Fibroblast of lung (primary cell): ENCODE results near the gene AIFM3. TPM values are rescaled to one million over a fixed set of nuclear protein-coding genes. Genes with fewer than 3 reads are reported as not detected.
A peak's percentile ranks its signal among the peaks of the same experiment; 100 is the strongest.

ENCODE experiments used
- DNase-seq, 2 donors: peaks; one replicate each; pipeline versions ENCODE4 v3.0.0 to v3.0.0-alpha.2; 2010; ENCODE audit warnings: low read depth in 2 of 2
- H2AFZ ChIP-seq: 2 replicates; pipeline ENCODE4 v1.5.1; 2012; ENCODE audit warnings: low read length, control low read depth, inconsistent platforms
- H3K27ac ChIP-seq: 2 replicates; pipeline ENCODE4 v1.5.1; 2011; ENCODE audit warnings: low read length, control low read depth; ENCODE audit not compliant: insufficient read depth
- H3K27me3 ChIP-seq: 2 replicates; pipeline ENCODE4 v1.5.1; 2011; ENCODE audit warnings: mild to moderate bottlenecking, low read length; ENCODE audit not compliant: control insufficient read depth, insufficient read depth
- H3K36me3 ChIP-seq: 2 replicates; pipeline ENCODE4 v1.5.1; 2011; ENCODE audit warnings: low read length; ENCODE audit not compliant: control insufficient read depth, insufficient read depth
- H3K4me1 ChIP-seq: 2 replicates; pipeline ENCODE4 v1.5.1; 2011; ENCODE audit warnings: low read length; ENCODE audit not compliant: control insufficient read depth, insufficient read depth; ENCODE audit errors: extremely low read depth
- H3K4me2 ChIP-seq: 2 replicates; pipeline ENCODE4 v1.5.1; 2011; ENCODE audit warnings: low read length, control low read depth; ENCODE audit not compliant: insufficient read depth; ENCODE audit errors: extremely low read depth
- H3K4me3 ChIP-seq, 4 experiments: fragments of 200-600 bp in 1 of 4; sonication (generic) in 1 of 4; replicated peaks in 1 of 4; 2 replicates each; pipeline ENCODE4 v1.5.1; 2011 to 2016; ENCODE audit warnings: low read length in 4 of 4, low read depth in 3 of 4, mild to moderate bottlenecking in 3 of 4, control low read depth in 2 of 4, inconsistent platforms in 1 of 4, mixed read lengths in 1 of 4; ENCODE audit not compliant: insufficient read depth in 1 of 4; ENCODE audit errors: control extremely low read depth in 1 of 4
- H3K79me2 ChIP-seq: 2 replicates; pipeline ENCODE4 v1.5.1; 2012; ENCODE audit warnings: mild to moderate bottlenecking, low read length, inconsistent platforms; ENCODE audit not compliant: control insufficient read depth, insufficient read depth
- H3K9ac ChIP-seq: 2 replicates; pipeline ENCODE4 v1.5.1; 2011; ENCODE audit warnings: mild to moderate bottlenecking, low read length, control low read depth; ENCODE audit not compliant: insufficient read depth
- H3K9me3 ChIP-seq: 2 replicates; pipeline ENCODE4 v1.5.1; 2012; ENCODE audit warnings: low read depth, low read length; ENCODE audit not compliant: control insufficient read depth, insufficient read depth
- H4K20me1 ChIP-seq: 2 replicates; pipeline ENCODE4 v1.5.1; 2011; ENCODE audit warnings: low read length; ENCODE audit not compliant: control insufficient read depth, insufficient read depth; ENCODE audit errors: extremely low read depth
- CTCF ChIP-seq, 2 donors: IDR thresholded peaks in 1 of 2; conservative IDR thresholded peaks in 1 of 2; 1 replicate in 1 of 2; 2 replicates in 1 of 2; pipeline ENCODE4 v1.5.1; 2011 to 2012; ENCODE audit warnings: low read length in 2 of 2, control low read depth in 1 of 2, inconsistent platforms in 1 of 2, low read depth in 1 of 2, mild to moderate bottlenecking in 1 of 2
- EZH2 ChIP-seq: IDR thresholded peaks from 2 replicates; pipeline ENCODE4 v1.5.1; 2012; ENCODE audit warnings: low read length, control low read depth, mild to moderate bottlenecking; ENCODE audit errors: missing control alignments
- polyA plus RNA-seq, 2 donors: library from polyadenylated mRNA; depleted of rRNA in 1 of 2; stranded (reverse) in 1 of 2; unstranded in 1 of 2; fragments of >200 nt; gene quantifications; 2 replicates each; pipeline ENCODE4 v1.2.1, GENCODE V29; 2011 to 2012; ENCODE audit warnings: missing spikeins in 1 of 2
- total RNA-seq: library from RNA; depleted of rRNA; stranded (reverse); fragments of >200 nt; gene quantifications from 2 replicates; pipeline ENCODE4 v1.2.1, GENCODE V29; 2014

Gene AIFM3
- total and polyA plus RNA-seq, 2 donors (not counting 1 experiment from before 2014, with no cell fraction given): 0.15 to 2.0 TPM

GRCh38 chr22:21025763-21026755, 59.0 kb downstream of the AIFM3 start:
- no peak overlapping the region for H3K4me3 ChIP-seq
- H3K9ac ChIP-seq: no peak overlapping the region
- H3K4me1 ChIP-seq: peaks cover 9% of the 10 kb centered on the region
- H4K20me1 ChIP-seq: no peaks in the 10 kb centered on the region
- TF ChIP-seq EZH2 (no peak), CTCF (conservative IDR thresholded peaks at IDR 0.05 in 1 of 2, IDR thresholded peaks at IDR 0.05 in 1 of 2; ENCODE audit: low read depth in 1 of 2, low read length in 2 of 2) (no peak)
- DNase-seq: no peak
- no peak overlapping the region for H3K4me2 ChIP-seq
- no peak overlapping the region for H3K27ac ChIP-seq
- no peak overlapping the region for H2AFZ ChIP-seq
- no peaks in the 10 kb centered on the region for H3K9me3 ChIP-seq
- no peaks in the 10 kb centered on the region for H3K79me2 ChIP-seq
- H3K27me3 ChIP-seq: peaks cover 7% of the 10 kb centered on the region
- no peaks in the 10 kb centered on the region for H3K36me3 ChIP-seq

DNA sequence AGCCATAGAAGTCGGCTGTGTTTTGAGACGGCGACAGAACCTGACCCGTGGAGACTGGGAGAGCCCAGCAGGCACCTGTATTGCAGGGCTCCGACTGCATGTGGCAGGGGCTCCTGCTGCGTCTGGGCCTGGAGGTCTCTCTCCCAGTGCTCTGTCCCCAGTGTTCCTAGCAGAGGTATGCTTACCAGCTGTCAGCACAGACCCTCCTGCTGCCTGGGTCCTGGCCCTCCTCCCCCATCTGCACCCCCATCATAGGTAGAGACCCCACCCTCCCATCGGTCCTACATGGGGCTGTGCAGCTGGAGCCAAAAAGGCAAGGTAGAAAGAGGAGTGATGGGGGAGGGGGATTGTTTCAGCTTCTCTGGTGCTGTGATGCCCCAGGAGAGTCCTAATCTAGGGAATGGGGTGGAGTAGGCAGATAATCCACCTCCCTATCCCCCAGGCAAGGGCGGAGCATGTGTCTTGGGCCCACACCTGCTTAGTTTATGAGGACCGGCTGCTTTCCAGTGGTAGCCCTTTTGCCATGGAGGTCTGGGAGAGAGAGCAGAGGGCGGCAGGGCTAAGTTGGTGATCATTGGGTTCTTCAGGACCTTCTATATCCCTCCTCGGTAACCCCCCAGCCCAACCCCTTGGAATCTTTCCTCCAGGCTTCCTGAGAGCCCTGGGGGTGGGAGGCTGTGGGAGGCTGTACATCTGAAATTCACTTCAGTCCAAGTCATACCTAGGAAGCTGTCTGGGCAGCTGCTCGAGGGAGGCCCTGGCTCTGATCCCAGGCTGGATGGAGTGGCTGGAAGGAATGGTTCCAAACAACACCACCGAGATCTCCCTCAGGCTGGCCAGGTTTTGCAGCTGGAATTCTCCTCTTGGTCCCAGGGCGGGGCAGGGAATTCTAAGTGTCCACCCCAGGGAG, 60.0 kb downstream of the AIFM3 start:
- Histone ChIP-seq H3K4me2 (no peak overlapping the region), H3K4me1 (peaks cover 9% of the 10 kb centered on the region), H4K20me1 (no peaks in the 10 kb centered on the region), H3K36me3 (no peaks in the 10 kb centered on the region), H3K9ac (no peak overlapping the region), H3K27ac (no peak overlapping the region), H3K79me2 (no peaks in the 10 kb centered on the region), H3K9me3 (no peaks in the 10 kb centered on the region), H3K27me3 (peaks cover 17% of the 10 kb centered on the region), H3K4me3 (no peak overlapping the region), H2AFZ (no peak overlapping the region)
- DNase-seq: peak; percentile 40 to 80
- TF ChIP-seq EZH2 (no peak), CTCF (conservative IDR thresholded peaks at IDR 0.05 in 1 of 2, IDR thresholded peaks at IDR 0.05 in 1 of 2; ENCODE audit: low read depth in 1 of 2, low read length in 2 of 2) (no peak)
